Measurements from ENCODE around the gene RAMACL.
A peak's percentile ranks its signal among the peaks of the same experiment; 100 is the strongest.

RAMACL gene

GRCh38 chr6:166562726-166563125 is 23.8 kb downstream of the RAMACL start:
- no peak for TF ChIP-seq CTCF (conservative IDR thresholded peaks at IDR 0.05)
- no peak overlapping the region for H3K27ac ChIP-seq

GRCh38 chr6:166561771-166562359 is 24.6 kb downstream of the RAMACL start:
- no peak overlapping the region for H3K27ac ChIP-seq
- TF ChIP-seq CTCF (conservative IDR thresholded peaks at IDR 0.05): no peak

GRCh38 chr6:166560222-166560621 is 26.3 kb downstream of the RAMACL start:
- TF ChIP-seq CTCF (conservative IDR thresholded peaks at IDR 0.05): no peak

GRCh38 chr6:166559662-166560061 is 26.8 kb downstream of the RAMACL start:
- H3K27ac ChIP-seq: no peak overlapping the region
- TF ChIP-seq CTCF (conservative IDR thresholded peaks at IDR 0.05): no peak

More at GRCh38 chr6:166560222-166560621, 26.3 kb downstream of the RAMACL start:
- H3K27ac ChIP-seq: no peak overlapping the region

- no peak for TF ChIP-seq CTCF (conservative IDR thresholded peaks at IDR 0.05)
- H3K27ac ChIP-seq: no peak overlapping the region
Observed at GRCh38 chr6:166559211-166559610, 27.3 kb downstream of the RAMACL start.

GRCh38 chr6:166558156-166559005 is 28.1 kb downstream of the RAMACL start:
- H3K27ac ChIP-seq: peak overlapping the region; percentile 91
- TF ChIP-seq CTCF (conservative IDR thresholded peaks at IDR 0.05): no peak

- TF ChIP-seq CTCF (conservative IDR thresholded peaks at IDR 0.05): no peak
- H3K27ac ChIP-seq: peak overlapping the region; percentile 91
Observed at GRCh38 chr6:166556863-166557322, 29.6 kb downstream of the RAMACL start.
